NCI-H187 treated with DMSO at 0.1 percent for 48 hours (cell line): Measurements from ENCODE around the gene LIPK.
"Not testable (repeated sequence)": the region's sequence is repeated elsewhere in the genome, so short reads cannot be mapped to it uniquely, and the experiment has no call there.

Experiments
- DNase-seq: peaks from one replicate; lab custom pipeline; 2025; lab: John Stamatoyannopoulos, UW

The LIPK gene

GRCh38 chr10:88715517-88715916 is 9.5 kb downstream of the LIPK start:
- DNase-seq = no peak

GRCh38 chr10:88721392-88721791 is 15.3 kb downstream of the LIPK start:
- no peak for DNase-seq

GRCh38 chr10:88725798-88726197 is 19.7 kb downstream of the LIPK start:
- no peak for DNase-seq

GRCh38 chr10:88728107-88728763 is 22.2 kb downstream of the LIPK start:
- DNase-seq = no peak

GRCh38 chr10:88730864-88731263 is 24.8 kb downstream of the LIPK start:
- no peak for DNase-seq

- DNase-seq = no peak
Observed at GRCh38 chr10:88731296-88731695, 25.2 kb downstream of the LIPK start.

GRCh38 chr10:88733215-88733614 is 27.2 kb downstream of the LIPK start:
- no peak for DNase-seq

GRCh38 chr10:88735661-88736060 is 29.6 kb downstream of the LIPK start:
- DNase-seq = no peak

GRCh38 chr10:88741921-88742320 is 35.9 kb downstream of the LIPK start:
- not testable (repeated sequence) for DNase-seq

- DNase-seq = no peak
Observed at GRCh38 chr10:88742448-88742847, 36.4 kb downstream of the LIPK start.

GRCh38 chr10:88744002-88744401 is 38.0 kb downstream of the LIPK start:
- no peak for DNase-seq

- DNase-seq = no peak
Observed at GRCh38 chr10:88745633-88746032, 39.6 kb downstream of the LIPK start.

- no peak for DNase-seq
Observed at GRCh38 chr10:88754287-88754686, 48.2 kb downstream of the LIPK start.

- DNase-seq = no peak
Observed at GRCh38 chr10:88755753-88756152, 49.7 kb downstream of the LIPK start.

- DNase-seq = no peak
Observed at GRCh38 chr10:88756660-88757059, 50.6 kb downstream of the LIPK start.

- DNase-seq = no peak
Observed at GRCh38 chr10:88759366-88760101, 53.5 kb downstream of the LIPK start, which contains the start of gene LIPN. Gene LIPN (plus strand): TSS chr10:88760020. CDS start chr10:88761406, 1,386 bp downstream.

GRCh38 chr10:88762906-88763305 is 56.9 kb downstream of the LIPK start:
- DNase-seq = no peak

GRCh38 chr10:88763441-88763840 is 57.4 kb downstream of the LIPK start:
- no peak for DNase-seq

GRCh38 chr10:88764110-88764509 is 58.1 kb downstream of the LIPK start:
- no peak for DNase-seq

GRCh38 chr10:88765816-88766215 is 59.8 kb downstream of the LIPK start:
- no peak for DNase-seq

- DNase-seq = no peak
Observed at GRCh38 chr10:88769384-88769783, 63.3 kb downstream of the LIPK start.

- DNase-seq = no peak
Observed at GRCh38 chr10:88781206-88781605, 75.2 kb downstream of the LIPK start.

- no peak for DNase-seq
Observed at GRCh38 chr10:88782222-88782621, 76.2 kb downstream of the LIPK start.

- no peak for DNase-seq
Observed at GRCh38 chr10:88783724-88784123, 77.7 kb downstream of the LIPK start.
